Hair follicle dermal papilla cell (primary cell): ENCODE measurements around the gene POF1B. TPM values are rescaled to one million over a fixed set of nuclear protein-coding genes. Genes with fewer than 3 reads are reported as not detected.

Experiments used
- total RNA-seq: library from RNA; depleted of rRNA; stranded (reverse); fragments of >200 nt; gene quantifications from 2 replicates; pipeline ENCODE4 v1.2.3, GENCODE V29; 2012

The POF1B gene, protein sequence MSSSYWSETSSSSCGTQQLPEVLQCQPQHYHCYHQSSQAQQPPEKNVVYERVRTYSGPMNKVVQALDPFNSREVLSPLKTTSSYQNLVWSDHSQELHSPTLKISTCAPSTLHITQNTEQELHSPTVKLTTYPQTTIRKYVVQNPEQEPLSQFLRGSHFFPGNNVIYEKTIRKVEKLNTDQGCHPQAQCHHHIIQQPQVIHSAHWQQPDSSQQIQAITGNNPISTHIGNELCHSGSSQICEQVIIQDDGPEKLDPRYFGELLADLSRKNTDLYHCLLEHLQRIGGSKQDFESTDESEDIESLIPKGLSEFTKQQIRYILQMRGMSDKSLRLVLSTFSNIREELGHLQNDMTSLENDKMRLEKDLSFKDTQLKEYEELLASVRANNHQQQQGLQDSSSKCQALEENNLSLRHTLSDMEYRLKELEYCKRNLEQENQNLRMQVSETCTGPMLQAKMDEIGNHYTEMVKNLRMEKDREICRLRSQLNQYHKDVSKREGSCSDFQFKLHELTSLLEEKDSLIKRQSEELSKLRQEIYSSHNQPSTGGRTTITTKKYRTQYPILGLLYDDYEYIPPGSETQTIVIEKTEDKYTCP
- total RNA-seq, result not detected in 2 replicates

GRCh38 chrX:85379174-85379907, at the start of gene POF1B:
TSS of gene POF1B (minus strand) at chrX:85379665. CDS start at chrX:85379454, 211 bp downstream.

GRCh38 chrX:85243761-85244449, 135.6 kb downstream of the POF1B start, which contains the start of the genes SATL1 and ZNF711:
TSS of gene SATL1 (minus strand) at chrX:85243779. CDS start at chrX:85108968, 134,811 bp downstream.
TSS of gene ZNF711 (plus strand) at chrX:85243991. CDS start at chrX:85247573, 3,582 bp downstream.

Other genes with a start within 250 kb of the POF1B start
- gene SATL1, start 135.9 kb downstream of the POF1B start, total RNA-seq, result not detected in 2 replicates
- 1.1 and 1.9 TPM in 2 replicates for gene ZNF711, start 135.7 kb downstream of the POF1B start, total RNA-seq